NCI-H2171 (cell line): ENCODE data around the gene ZMYND8.
A peak's percentile ranks its signal among the peaks of the same experiment; 100 is the strongest.
"Not testable (repeated sequence)": the region's sequence is repeated elsewhere in the genome, so short reads cannot be mapped to it uniquely, and the experiment has no call there.

Experiments used
- DNase-seq: peaks from one replicate; lab custom pipeline; 2025; lab: John Stamatoyannopoulos, UW

The ZMYND8 gene

GRCh38 chr20:47370850-47371782 lies 14.6 kb upstream of the ZMYND8 start:
- DNase-seq, result no peak

- no peak for DNase-seq
Observed at GRCh38 chr20:47370214-47370613, 13.7 kb upstream of the ZMYND8 start.

DNA sequence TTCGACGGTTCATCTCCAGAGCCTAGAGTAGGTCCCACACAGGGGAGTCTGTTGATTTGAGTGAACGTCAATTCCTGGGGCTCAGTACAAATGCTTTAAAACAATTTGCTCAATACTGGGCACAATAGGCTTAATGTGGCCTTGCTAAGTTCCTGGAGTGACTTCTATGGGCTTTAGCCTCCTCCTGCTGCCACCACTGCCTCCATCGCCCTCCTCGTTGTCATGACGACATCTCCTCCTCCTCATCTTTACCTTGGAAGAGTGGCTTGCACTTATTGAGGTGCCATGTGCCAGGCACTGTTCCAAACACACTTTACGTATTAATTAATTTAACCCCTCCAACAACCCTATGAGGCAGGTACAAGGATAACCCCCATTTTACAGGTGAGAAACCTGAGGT lies 11.8 kb upstream of the ZMYND8 start:
- no peak for DNase-seq

GRCh38 chr20:47366301-47366700 lies 9.8 kb upstream of the ZMYND8 start:
- not testable (repeated sequence) for DNase-seq

- DNase-seq, result no peak
Observed at GRCh38 chr20:47365023-47365764, 8.7 kb upstream of the ZMYND8 start.

DNA sequence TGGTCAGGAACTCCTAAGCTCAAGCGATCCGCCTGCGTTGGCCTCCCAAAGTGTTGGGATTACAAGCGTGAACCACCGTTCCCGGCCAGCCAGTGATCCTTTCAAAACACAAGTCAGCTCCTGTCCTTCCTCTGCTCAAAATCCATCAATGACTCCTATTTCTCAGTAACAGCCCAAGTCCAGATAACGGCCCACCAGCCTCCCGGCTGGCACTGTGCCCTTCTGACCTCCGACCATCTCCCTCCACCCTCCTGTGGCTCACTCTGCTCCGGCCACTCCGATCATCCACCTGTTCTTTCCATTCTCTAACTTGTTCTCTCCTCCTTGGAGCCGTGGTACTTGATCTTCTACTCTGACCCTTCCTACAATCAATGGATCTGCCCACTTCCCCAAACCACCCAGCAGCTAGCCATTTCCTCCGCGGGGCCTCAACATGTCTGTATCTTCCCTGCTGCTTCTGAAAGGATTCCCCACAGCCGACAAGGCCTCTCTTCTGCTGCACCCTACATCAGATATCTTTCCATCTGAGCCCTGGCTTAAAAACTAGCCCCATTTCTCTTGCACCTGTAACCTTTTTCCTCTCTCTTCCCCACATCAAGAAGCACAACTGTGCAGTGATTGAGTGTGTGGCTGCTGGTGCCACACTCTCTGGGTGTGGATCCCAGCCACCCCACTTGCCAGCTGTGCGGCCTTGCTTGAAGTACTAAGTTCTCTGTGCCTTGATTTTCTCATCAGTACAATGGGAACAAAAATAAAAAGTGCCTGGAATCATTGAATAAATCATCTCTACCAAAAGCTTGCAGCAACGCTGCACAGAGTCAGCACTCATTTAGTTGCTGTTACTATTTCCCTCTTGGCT lies 6.1 kb upstream of the ZMYND8 start:
- DNase-seq, result no peak

DNA sequence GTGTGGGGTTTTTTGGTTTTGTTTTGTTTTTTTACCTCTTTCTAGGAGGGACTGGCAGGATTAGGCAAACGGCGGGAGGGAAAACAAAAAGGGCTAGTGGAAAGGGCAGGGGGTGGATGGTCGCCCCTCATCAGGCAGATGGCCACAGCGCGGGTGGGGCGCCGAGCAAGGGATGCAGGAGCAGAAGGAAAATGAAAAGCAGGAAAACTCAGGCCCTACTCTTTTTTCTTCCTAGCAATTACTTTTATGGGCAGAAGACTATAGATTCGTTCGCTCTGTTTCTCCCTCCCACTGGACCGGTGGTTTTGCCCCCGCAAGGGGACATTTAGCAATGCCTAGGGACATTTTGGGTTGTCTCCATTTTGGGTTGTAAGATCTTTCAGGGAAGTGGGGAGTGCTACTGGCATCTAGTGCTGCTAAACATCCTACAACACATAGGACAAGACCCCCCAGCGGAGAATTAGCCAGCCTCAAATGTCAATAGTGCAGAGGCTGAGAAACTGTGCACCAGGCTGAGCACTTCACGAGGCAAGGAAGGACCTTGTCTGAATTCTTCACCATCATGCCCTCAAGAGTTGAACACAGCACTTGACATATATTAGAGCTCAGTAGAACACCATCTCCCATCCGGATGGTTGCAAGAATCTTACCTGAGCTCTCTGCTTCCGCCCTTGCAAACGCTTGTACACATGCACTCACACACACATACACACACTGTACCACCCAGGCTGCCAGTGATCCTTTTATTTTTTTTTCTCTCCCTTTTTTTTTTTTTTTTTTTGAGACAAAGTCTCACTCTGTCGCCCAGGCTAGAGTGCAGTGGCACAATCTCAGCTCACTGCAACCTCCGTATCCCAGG lies 4.8 kb upstream of the ZMYND8 start:
- peak; percentile 42 for DNase-seq

DNA sequence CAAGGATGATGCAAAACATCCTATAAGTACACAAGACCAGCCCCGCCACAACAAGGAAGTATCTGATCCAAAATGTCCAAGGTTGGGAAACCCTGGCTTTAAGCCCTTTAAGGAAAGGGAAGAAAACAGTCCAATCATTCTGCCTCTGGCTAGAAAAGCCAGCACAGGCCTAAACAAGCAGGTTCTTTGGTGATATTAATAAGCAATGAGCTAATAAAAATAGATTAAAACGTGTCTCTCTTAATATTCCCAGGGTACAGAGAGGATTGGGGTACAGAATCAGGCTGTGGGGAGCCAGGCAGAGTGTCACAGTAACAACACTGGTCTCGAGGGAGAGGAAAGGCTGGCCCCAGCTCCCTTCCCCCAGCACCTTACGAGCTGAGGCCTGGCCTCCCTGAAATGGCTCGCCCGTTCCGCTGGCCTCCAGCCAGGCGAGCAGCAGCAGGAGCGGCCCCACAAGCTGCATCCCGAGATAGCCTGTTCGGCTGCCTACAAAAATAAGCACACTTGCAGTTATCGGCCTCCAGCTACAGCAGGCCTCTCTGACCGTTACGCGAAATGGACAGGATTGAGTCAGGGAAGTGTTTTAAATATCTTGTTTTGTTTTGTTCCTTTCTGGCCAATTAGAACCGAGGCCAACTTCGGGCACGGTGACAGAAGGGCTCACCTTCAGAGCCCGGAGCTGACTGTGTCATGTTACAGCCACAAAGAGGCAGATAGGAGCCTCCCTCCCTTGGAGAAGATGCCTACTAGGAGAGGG lies 4.0 kb upstream of the ZMYND8 start:
- DNase-seq, result peak; percentile 95

DNA sequence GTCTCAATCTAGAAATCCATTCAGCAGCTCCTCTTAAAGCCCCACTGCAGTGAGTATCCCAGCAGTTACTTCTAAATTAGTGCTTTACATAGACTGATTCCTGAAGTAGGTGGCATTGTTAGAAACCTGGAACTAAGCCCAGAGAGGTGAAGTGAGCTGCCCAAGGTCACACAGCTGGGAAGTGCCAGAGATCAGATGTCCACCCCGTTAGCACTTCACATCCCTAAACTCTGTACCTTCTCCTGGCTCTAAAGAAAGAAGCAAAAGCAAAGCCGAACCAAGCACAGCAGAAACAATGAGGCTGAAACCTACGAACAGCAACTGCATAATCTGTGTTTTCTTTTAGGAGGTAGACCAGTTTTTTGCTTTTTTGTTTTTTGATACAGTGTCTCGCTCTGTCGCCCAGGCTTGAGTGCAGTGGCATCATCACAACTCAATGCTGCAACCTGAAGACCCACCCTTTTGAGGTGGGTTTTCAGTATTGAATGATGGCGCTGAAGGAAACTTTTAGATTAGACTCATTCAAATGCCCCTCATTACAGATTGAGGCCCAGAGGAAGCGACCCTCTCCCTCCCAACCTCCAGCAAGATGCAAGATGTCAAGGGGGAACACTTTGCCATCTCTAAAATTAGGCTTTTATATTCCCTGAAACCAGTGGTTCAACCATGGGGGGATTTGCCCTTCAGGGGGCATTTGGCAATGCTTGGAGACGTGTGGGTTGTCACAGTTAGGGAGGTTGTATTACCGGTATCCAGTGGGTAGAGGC lies 3.2 kb upstream of the ZMYND8 start:
- no peak for DNase-seq

GRCh38 chr20:47358672-47359529 lies 2.4 kb upstream of the ZMYND8 start:
- DNase-seq, result peak; percentile 50

DNA sequence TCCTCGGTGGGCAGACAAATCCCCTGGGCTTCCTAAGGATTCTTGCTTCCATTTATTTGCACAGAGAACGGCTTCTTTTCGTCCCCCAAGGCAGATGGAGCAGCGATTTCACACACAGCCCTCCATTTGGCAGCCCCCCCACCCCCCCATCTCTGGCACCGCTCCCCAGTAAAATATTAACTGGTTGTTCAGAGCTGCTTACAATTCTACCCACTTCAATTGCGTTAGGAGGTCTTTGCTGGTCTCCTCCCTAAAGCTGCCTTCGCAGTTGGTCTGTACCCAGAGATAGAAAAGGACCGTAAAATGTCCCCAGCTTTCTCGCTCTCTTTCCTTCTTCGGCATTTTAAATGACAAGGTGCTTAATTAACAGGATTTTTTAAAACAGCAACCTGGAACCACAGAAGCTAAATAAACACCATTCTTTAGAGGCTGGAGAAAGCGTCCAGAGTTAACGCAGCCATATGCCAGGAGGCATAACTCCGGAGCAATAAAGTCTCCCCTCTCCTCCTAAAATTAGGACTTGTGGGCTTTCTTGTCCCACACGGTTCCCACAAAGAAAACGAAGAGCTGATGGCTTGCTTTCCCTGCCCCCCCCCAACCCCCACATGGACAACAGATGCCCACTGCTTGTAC lies 1.7 kb upstream of the ZMYND8 start:
- no peak for DNase-seq

- peak; percentile 89 for DNase-seq
Observed at GRCh38 chr20:47357296-47358038, 968 bp upstream of the ZMYND8 start.

- DNase-seq, result no peak
Observed at GRCh38 chr20:47356220-47356525, 326 bp downstream of the ZMYND8 start.

- DNase-seq, result no peak
Observed at GRCh38 chr20:47355489-47356219, 845 bp downstream of the ZMYND8 start.

- DNase-seq, result no peak
Observed at GRCh38 chr20:47354714-47355488, 1.6 kb downstream of the ZMYND8 start.

- no peak for DNase-seq
Observed at GRCh38 chr20:47354464-47354713, 2.1 kb downstream of the ZMYND8 start.
